Epithelial cell of proximal tubule (primary cell): ENCODE data around the gene CAPZB. TPM values are rescaled to one million over a fixed set of nuclear protein-coding genes. Genes with fewer than 3 reads are reported as not detected.

Source experiments
- DNase-seq: peaks from one replicate; pipeline ENCODE4 v3.0.0-alpha.2; 2011; ENCODE audit warnings: low read depth
- H3K4me3 ChIP-seq: 2 replicates; pipeline ENCODE4 v1.5.1; 2011; ENCODE audit warnings: low read depth, mild to moderate bottlenecking, low read length
- total RNA-seq: library from RNA; depleted of rRNA; stranded (reverse); fragments of >200 nt; gene quantifications from 2 replicates; pipeline ENCODE4 v1.2.3, GENCODE V29; 2015
- TF ChIP-seq, protein P1 (sequence below): conservative IDR thresholded peaks from 2 replicates; pipeline ENCODE4 v1.5.1; 2012; ENCODE audit warnings: low read depth, mild to moderate bottlenecking, low read length

The CAPZB gene
- total RNA-seq, 1 donor from 2014 or later = 74.9 TPM

DNA sequence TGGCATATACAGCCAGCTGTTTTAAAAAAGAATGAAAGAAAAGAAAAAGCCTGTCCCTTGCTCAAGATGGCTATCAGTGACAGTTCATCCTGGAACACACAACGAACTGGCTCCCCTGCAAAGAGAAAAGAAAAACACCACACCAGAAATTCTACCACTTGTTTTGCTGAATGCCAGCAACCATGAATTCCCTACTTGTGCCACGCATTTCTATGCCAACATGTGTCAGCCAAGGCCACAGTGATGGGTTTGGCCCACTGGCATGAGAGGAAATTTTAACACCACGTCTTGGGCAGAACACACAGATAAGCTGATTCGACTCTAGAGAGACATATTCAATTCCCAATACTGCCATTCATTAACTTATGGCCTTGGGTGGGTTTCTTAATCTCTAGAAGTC is 64.0 kb downstream of the CAPZB start:
- TF ChIP-seq, protein P1, sequence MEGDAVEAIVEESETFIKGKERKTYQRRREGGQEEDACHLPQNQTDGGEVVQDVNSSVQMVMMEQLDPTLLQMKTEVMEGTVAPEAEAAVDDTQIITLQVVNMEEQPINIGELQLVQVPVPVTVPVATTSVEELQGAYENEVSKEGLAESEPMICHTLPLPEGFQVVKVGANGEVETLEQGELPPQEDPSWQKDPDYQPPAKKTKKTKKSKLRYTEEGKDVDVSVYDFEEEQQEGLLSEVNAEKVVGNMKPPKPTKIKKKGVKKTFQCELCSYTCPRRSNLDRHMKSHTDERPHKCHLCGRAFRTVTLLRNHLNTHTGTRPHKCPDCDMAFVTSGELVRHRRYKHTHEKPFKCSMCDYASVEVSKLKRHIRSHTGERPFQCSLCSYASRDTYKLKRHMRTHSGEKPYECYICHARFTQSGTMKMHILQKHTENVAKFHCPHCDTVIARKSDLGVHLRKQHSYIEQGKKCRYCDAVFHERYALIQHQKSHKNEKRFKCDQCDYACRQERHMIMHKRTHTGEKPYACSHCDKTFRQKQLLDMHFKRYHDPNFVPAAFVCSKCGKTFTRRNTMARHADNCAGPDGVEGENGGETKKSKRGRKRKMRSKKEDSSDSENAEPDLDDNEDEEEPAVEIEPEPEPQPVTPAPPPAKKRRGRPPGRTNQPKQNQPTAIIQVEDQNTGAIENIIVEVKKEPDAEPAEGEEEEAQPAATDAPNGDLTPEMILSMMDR = no peak
- no peak for DNase-seq
- no peak overlapping the region for H3K4me3 ChIP-seq

DNA sequence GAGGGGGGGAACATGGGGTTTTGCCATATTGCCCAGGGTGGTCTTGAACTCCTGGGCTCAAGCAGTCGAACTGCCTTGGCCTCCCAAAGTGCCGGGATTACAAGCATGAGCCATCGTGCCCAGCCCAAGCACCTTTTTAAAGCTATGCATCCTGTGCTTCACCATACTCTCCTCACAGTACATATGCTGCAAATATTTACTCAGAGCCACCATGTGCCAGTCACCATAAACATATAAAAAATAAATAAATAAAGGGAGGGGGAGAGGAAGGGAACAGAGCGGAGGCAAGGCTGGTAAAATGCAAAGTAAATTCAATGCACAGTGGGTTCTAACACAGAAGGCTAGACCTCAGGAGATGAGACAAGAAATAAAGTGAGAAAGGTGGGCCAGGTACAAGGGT is 64.7 kb downstream of the CAPZB start:
- no peak for DNase-seq
- TF ChIP-seq, protein P1 = no peak

DNA sequence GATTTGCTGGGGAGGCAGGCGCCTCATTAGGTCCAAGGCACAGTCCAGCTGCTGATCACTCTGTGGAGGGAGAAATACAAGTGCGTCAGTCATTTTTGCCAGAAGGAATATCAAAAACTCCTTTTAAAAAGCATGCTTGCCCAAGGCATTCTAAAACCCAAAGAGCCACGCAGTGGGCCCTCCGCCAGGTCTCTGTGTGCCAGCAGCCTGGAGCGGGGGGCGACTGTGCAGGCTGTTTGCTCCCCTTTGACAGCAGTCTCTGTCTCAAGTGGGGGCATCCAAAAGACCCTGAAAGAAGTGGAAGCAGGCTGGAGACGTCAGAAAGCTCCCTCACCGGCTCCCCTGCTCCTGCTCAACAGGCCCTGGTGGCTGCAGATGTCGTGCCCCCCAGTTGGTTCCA is 65.6 kb downstream of the CAPZB start:
- no peak for DNase-seq
- TF ChIP-seq, protein P1 = no peak
- H3K4me3 ChIP-seq = no peak overlapping the region

More for the DNA sequence above, 64.7 kb downstream of the CAPZB start:
- no peak overlapping the region for H3K4me3 ChIP-seq

DNA sequence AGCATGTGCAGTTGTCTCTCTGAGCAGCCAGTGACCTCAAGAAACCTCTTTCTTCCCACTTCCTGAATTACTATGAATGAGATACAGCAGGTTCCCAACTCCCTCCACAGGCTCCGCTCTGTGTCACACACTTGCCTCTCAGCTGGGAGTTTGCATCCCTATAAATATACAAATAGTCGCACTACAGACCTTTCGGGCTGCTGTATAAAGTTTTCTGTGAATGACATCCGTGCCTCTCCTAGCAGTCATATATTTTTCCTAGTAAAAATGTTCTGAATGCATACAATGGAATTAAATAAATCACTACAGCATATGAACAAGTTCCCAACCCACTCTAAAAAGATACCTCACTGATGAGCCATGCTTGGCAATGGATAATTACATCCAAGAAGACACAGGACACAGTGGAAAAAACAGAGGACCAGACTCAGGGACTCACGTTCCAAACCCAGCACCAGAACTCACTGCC is 66.8 kb downstream of the CAPZB start:
- H3K4me3 ChIP-seq = no peak overlapping the region
- DNase-seq = no peak
- TF ChIP-seq, protein P1 = no peak

DNA sequence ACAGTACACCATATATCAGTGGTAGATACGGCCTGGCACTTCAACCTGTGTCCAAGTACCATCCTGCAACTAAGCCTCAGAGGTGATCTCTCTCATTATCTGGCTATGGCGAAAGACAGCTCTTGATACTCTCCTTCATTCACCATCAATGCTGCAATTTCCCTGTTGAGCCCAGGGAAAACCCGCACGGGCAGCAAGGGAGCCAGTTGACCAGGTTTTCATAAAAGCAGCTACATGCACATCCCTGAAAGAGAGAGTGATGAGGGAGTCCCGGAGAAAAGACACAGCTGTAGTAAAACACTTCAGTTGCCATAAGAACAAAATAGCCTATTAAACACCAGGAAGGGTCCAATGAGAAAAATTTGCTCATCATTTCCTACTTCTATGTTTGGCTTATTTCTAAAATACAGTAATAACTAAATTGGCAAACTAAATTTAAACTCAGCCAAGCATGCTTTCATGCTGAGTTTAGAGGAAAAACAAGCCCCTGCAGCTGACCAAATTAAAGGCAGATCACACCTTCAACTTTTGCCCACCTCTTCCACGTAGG is 68.3 kb downstream of the CAPZB start:
- H3K4me3 ChIP-seq = no peak overlapping the region
- TF ChIP-seq, protein P1 = no peak
- no peak for DNase-seq

DNA sequence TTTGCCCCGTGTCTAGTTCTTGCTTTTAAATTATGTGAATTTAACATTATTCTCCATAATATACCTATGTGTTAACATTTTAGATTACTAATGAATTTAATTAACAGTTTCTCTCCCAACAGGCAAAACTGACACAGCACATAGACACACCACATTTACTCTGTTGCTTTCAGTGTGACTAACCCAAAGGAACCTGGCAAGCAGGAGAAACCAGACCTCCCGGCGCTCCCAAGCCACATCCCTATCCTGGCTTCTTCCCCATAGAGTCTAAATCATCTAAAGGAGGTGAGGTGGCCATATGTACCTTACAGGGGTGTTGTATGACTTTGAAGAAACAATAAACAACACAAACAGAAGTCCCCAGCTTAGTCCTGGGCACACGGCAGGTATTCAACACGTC is 69.2 kb downstream of the CAPZB start:
- TF ChIP-seq, protein P1 = no peak
- H3K4me3 ChIP-seq = no peak overlapping the region
- DNase-seq = no peak

DNA sequence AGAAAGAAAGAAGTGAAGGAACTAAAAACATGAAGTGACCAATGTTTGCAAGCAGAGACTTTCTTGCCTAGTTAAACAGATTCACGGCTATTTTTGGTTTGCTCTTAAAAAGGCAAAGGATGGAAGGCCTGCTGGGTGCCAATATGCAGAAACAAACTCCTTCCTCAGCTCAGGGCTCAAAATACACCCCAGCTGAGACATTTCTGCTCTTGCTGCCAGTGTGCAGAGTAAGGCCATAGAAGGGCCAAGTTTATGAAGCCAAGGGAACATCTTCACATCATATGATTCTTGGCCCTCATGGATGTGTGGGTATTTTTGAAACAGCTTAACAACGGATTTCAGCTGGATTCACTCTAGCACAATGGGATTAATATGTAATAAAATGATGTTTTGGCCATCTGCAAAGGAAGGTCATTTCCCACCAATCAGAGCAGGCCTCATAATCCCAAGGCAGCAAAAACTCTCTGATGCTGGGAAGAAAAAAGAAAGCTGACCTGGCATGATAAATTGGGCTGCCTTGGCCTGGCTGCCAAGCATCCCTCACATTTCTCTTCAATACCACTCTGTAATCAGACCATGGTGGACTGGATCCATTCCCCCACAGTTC is 70.7 kb downstream of the CAPZB start:
- TF ChIP-seq, protein P1 = no peak
- no peak overlapping the region for H3K4me3 ChIP-seq
- no peak for DNase-seq
